ENCODE results near the gene RRM2. TPM values are rescaled to one million over a fixed set of nuclear protein-coding genes. Genes with fewer than 3 reads are reported as not detected.

The RRM2 gene
- total RNA-seq, 4 donors from 2014 or later, result 6.7 to 139 (median 20.5) TPM

- H3K27ac ChIP-seq, result no peak overlapping the region
- H3K27me3 ChIP-seq, result no peaks in the 10 kb centered on the region
- H3K4me3 ChIP-seq, result no peak overlapping the region
- no peak for TF ChIP-seq POLR2A (IDR thresholded peaks at IDR 0.05)
- TF ChIP-seq CTCF (IDR thresholded peaks at IDR 0.05), result peak in 1 of 6 experiments; percentile 9
- no peaks in the 10 kb centered on the region for H3K36me3 ChIP-seq
- H3K4me1 ChIP-seq, result peaks cover 0 to 7% (median 1%) of the 10 kb centered on the region in 4 donors
- no peak for DNase-seq
- no peaks in the 10 kb centered on the region for H3K9me3 ChIP-seq
Measured at GRCh38 chr2:10162586-10163497, 40.3 kb downstream of the RRM2 start.

DNA sequence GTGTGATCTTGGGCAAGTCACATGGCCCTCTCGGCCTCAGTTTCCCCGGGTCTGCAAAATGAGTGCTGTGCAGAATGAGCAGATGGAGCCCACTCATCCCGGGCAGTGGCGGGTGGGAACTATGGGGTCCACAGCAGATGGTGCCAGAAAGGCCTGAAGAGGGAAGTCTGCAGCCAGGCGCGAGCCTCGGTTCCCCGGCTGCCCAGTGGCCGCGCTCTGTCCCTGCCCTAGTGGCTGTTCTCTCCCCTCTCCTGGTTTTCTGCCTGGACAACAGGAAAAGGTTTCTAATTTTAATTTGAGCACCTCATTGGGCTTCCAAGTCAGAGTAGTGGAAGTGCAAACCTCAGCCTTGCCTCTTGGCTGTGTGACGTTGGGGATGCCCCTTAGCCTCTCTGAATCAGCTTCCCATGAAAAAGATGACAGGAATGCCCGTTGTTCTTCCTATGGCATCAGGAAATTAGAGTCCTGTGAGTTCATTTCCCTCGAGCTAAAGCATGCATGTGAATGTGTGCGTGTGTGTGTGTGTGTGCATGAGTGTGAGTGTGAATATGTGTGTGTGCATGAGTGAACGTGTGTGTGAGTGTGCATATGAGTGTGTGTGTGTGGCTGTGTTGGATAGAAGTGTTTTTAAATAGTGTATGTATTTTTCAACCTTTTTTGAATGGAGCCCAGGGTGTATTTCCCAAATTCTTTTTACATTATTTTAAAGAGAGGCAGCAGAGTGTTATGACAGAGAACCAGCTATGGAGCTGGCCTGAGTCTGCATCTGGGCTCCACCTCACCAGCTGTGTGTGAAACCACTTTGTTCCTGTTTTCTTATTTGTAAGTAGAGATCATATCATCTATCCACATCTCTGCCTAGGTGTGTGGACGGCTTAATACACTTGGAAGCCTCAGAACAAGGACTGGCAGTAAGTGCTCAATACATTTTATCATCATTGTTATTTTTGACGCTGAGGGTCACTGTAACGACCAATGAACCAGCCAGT is 41.3 kb downstream of the RRM2 start:
- Histone ChIP-seq H3K27ac (no peak overlapping the region), H3K4me3 (no peak overlapping the region), H3K36me3 (no peaks in the 10 kb centered on the region), H3K4me1 (peaks cover 0 to 7% (median 1%) of the 10 kb centered on the region in 4 donors), H3K9me3 (no peaks in the 10 kb centered on the region), H3K27me3 (no peaks in the 10 kb centered on the region)
- DNase-seq, result no peak
- TF ChIP-seq POLR2A (IDR thresholded peaks at IDR 0.05), result no peak
- no peak for TF ChIP-seq CTCF (IDR thresholded peaks at IDR 0.05)

DNA sequence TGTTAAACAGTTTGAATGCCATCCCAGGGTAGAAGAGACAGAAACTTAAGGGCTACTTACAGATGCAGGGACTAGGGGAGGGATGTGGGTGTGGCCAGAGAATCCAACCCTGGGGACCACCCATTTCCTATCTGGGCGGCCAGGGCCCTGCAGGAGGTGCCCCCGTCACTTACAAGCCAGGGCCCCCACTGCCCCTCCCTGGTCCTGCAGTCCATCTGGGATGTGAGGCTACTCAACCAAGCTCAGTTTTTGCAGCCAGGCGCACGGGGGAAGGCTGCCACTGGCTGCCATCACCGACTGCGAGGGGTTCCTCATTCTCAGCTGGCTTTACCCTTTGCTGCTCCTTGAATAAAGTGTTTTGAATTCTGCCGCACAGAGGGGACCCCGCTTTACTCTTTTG is 42.1 kb downstream of the RRM2 start:
- Histone ChIP-seq H3K27me3 (no peaks in the 10 kb centered on the region), H3K4me3 (no peak overlapping the region), H3K9me3 (no peaks in the 10 kb centered on the region), H3K4me1 (peaks cover 0 to 7% (median 1%) of the 10 kb centered on the region in 4 donors), H3K27ac (no peak overlapping the region), H3K36me3 (no peaks in the 10 kb centered on the region)
- no peak for TF ChIP-seq CTCF (IDR thresholded peaks at IDR 0.05)
- no peak for TF ChIP-seq POLR2A (IDR thresholded peaks at IDR 0.05)
- no peak for DNase-seq

DNA sequence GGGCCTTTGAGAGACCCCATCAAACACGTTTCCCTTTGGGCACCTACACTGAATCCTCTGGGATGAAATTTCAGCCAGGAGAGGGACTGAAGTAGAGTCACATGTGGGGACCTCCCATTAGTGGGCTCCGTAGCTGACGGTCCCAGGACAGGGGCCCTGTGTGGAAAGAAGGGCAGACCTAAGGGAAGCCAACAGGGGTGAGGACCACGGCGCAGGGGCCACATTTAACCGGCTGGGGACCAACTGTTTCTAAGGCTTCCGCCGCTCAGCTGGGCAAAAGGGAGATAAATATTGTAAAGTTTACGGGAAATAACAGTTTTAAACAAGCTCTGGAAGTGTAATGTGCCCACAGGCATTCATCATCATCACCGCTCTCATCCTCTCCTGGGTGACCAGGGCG is 42.7 kb downstream of the RRM2 start:
- Histone ChIP-seq H3K27me3 (no peaks in the 10 kb centered on the region), H3K36me3 (no peaks in the 10 kb centered on the region), H3K4me1 (peaks cover 0 to 7% (median 1%) of the 10 kb centered on the region in 4 donors), H3K4me3 (no peak overlapping the region), H3K27ac (no peak overlapping the region), H3K9me3 (no peaks in the 10 kb centered on the region)
- DNase-seq, result no peak
- TF ChIP-seq CTCF (IDR thresholded peaks at IDR 0.05), result no peak
- no peak for TF ChIP-seq POLR2A (IDR thresholded peaks at IDR 0.05)

DNA sequence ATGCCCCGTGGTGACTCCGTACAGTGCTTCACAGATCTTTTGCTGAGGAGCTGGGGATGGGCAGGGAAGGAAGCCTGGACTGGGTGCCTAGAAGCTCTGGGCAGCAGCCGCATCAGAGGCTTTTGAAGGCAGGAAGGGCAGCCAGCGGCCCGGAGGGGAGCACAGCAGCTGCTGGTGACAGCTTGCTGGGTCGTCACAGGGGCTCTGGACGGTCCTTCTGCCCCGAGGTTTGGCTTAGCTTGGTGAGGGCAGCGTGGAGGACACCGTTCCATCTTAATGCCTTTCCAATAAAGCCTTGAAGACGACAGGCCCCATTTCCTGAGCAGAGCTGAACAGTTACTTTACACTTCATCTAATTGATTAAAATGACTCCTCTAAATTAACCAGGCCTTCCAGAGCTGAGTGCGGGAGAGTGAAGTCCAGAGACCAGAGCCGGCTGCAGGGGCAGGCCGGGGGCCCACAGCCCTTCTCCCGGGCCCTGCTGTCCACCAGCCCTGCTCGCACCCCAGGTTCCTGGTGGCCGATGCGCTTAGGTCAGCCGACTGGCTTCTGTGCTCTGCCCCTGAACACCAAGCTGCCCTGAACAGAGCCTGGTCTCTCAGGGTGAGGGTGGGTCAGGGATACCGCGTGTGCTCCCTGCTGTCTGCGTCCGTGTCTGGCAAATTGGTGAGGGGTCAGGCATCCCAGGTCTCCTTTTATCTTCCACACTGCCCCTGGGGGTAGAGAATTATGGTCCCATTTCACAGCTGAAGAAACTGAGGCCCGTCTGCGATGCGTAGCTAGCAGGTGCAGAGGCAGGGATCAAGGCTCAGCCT is 43.5 kb downstream of the RRM2 start:
- no peaks in the 10 kb centered on the region for H3K27me3 ChIP-seq
- H3K9me3 ChIP-seq, result no peaks in the 10 kb centered on the region
- TF ChIP-seq CTCF (IDR thresholded peaks at IDR 0.05) (no peak), POLR2A (IDR thresholded peaks at IDR 0.05) (no peak)
- DNase-seq, result no peak
- no peaks in the 10 kb centered on the region for H3K36me3 ChIP-seq
- no peaks in the 10 kb centered on the region for H3K4me1 ChIP-seq
- H3K27ac ChIP-seq, result no peak overlapping the region
- H3K4me3 ChIP-seq, result no peak overlapping the region
